ENCODE data around the gene OASL. TPM values are rescaled to one million over a fixed set of nuclear protein-coding genes. Genes with fewer than 3 reads are reported as not detected.
A peak's percentile ranks its signal among the peaks of the same experiment; 100 is the strongest.

The OASL gene
- total RNA-seq, 6 donors from 2014 or later = 5.2 to 24.2 (median 17.2) TPM

DNA sequence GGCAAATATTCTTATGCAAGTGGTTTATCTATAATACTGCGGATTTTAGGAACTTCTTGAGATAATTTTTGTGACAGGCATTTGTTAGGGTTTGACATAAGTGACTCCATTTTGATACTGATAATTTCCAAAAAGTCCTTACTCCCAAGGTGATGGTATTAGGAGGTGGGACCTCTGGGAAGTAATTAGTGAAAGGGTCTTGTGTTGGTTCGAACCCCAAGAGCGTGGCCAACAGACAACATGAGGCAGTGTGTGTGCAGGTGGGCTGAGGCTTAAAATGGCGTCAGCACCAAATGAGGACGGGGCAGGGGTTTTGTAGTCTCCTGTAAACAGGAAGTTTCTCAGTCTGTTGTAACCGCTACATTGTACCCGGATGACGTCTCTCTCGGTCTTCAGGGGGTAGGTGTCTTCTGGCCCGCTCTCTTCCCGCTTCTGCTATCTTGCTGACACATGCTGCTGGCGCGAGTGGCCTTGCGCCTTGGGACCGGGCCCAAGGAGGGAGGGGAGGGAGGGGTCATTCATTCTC lies 21.0 kb downstream of the OASL start:
- Histone ChIP-seq H3K9me3 (no peaks in the 10 kb centered on the region), H3K36me3 (peaks cover 0 to 3% (median under 1%) of the 10 kb centered on the region in 4 donors), H3K4me3 (no peak overlapping the region), H3K27me3 (no peaks in the 10 kb centered on the region), H3K27ac (no peak overlapping the region), H3K4me1 (peaks cover 7 to 9% (median 8%) of the 10 kb centered on the region in 4 donors)
- DNase-seq = peak; percentile 29 to 55
- WGBS, 2 donors = 81 to 85% methylated on average over 15 of the region's 15 CpGs
- ATAC-seq (ENCODE audit: low FRiP score in 2 of 2) = no peak
- TF ChIP-seq EP300 (IDR thresholded peaks at IDR 0.05) (no peak), POLR2A (IDR thresholded peaks at IDR 0.05) (no peak), POLR2AphosphoS5 (IDR thresholded peaks at IDR 0.05) (no peak)
- TF ChIP-seq, protein P1, sequence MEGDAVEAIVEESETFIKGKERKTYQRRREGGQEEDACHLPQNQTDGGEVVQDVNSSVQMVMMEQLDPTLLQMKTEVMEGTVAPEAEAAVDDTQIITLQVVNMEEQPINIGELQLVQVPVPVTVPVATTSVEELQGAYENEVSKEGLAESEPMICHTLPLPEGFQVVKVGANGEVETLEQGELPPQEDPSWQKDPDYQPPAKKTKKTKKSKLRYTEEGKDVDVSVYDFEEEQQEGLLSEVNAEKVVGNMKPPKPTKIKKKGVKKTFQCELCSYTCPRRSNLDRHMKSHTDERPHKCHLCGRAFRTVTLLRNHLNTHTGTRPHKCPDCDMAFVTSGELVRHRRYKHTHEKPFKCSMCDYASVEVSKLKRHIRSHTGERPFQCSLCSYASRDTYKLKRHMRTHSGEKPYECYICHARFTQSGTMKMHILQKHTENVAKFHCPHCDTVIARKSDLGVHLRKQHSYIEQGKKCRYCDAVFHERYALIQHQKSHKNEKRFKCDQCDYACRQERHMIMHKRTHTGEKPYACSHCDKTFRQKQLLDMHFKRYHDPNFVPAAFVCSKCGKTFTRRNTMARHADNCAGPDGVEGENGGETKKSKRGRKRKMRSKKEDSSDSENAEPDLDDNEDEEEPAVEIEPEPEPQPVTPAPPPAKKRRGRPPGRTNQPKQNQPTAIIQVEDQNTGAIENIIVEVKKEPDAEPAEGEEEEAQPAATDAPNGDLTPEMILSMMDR (IDR thresholded peaks at IDR 0.05) = no peak

DNA sequence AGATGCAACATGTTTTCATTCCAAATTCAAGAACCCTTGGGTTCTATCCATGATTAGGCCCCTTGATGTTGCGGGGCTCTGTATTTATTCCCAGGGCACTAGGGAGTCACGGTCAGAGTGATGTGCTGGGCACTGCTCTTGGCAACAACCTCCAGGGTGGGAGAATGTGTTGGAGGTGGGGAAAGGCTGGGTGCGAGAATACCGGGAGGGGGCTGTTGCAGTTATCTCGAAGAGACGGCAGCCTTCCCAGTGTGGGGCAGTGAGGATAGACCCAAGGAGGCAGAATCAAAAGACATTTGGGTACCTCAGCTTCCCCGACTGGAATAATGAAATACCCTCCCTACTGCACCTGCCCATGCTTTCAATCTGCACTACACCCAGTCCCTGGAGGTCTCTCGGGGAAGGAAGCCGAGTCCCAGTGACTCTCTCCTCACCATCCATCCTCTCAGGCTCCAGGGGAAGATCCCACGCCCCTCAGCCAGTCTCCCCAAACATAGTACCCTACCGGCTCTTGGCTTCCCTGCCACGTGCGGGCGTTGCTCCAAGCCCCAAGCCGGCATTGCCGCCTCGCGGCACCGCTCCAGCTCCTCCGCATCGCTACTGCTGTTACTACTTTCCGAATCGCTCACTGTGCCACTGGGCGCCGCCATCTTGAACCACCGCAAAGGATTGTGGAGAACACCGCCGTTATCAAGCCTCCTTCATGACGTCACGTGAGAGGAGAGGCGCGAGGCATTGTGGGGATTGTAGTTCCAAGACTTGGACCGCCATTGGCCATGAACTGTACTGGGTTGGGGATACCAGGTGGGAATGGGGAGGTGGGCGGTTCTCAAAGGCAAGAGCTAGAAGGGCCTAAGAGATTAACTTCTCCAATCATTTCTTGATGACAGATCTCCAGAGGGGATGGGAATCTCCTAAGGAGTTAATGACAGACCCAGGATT lies 22.9 kb downstream of the OASL start, which contains the start of gene C12orf43:
Gene C12orf43, minus strand, starts transcription at position 663 of the 942 bp plus-strand sequence. Its CDS starts 13 bp downstream, at position 650.
- H3K27me3 ChIP-seq = no peaks in the 10 kb centered on the region
- no peaks in the 10 kb centered on the region for H3K9me3 ChIP-seq
- ATAC-seq (ENCODE audit: low FRiP score in 2 of 2) = peak; percentile 94 to 99
- WGBS, 2 donors = 1 to 2% methylated on average over 21 to 34 of the region's 34 CpGs
- peak within 1 kb of the TSS; percentile 78 to 84 (median 81) for H3K27ac ChIP-seq
- H3K4me3 ChIP-seq = peak within 1 kb of the TSS; percentile 81 to 99 (median 88)
- TF ChIP-seq POLR2AphosphoS5 (IDR thresholded peaks at IDR 0.05) = peak; percentile 79 to 87
- no peak for TF ChIP-seq EP300 (IDR thresholded peaks at IDR 0.05)
- TF ChIP-seq, protein P1 (IDR thresholded peaks at IDR 0.05) = peak in 1 of 6 experiments; percentile 23
- peak in 1 of 4 donors; percentile 59 for TF ChIP-seq POLR2A (IDR thresholded peaks at IDR 0.05)
- H3K4me1 ChIP-seq = peaks cover 7 to 9% (median 8%) of the 10 kb centered on the region in 4 donors
- peak; percentile 90 to 93 for DNase-seq
- H3K36me3 ChIP-seq = peaks cover 0 to 18% (median 11%) of the 10 kb centered on the region in 4 donors

DNA sequence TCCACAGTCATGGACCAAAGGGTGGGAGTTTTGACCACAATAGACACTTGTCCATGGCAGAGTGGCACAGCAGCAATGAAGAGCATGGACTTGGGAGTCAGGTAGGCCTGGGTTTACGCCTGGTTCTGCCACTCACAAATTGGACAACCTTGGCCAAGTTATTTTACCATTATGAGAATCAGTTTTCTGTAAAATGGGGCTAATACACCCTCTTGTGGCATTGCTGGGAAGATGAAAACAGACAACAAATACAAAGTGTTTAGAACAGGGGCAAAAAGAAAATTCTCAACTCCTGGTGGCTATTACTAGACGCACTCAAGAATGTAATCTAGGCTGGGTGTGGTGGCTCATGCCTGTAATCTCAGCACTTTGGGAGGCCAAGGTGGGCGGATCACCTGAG lies 25.3 kb downstream of the OASL start:
- no peaks in the 10 kb centered on the region for H3K27me3 ChIP-seq
- no peak overlapping the region for H3K4me3 ChIP-seq
- ATAC-seq (ENCODE audit: low FRiP score in 2 of 2) (no peak), DNase-seq (no peak)
- H3K27ac ChIP-seq = no peak overlapping the region
- TF ChIP-seq POLR2A (IDR thresholded peaks at IDR 0.05) = no peak
- no peak for TF ChIP-seq POLR2AphosphoS5 (IDR thresholded peaks at IDR 0.05)
- no peak for TF ChIP-seq EP300 (IDR thresholded peaks at IDR 0.05)
- TF ChIP-seq, protein P1 (IDR thresholded peaks at IDR 0.05) = no peak
- no peaks in the 10 kb centered on the region for H3K9me3 ChIP-seq
- peaks cover 7 to 9% (median 8%) of the 10 kb centered on the region in 4 donors for H3K4me1 ChIP-seq
- WGBS, 2 donors = 83 to 92% methylated on average over 3 of the region's 3 CpGs
- H3K36me3 ChIP-seq = peaks cover 11 to 41% (median 33%) of the 10 kb centered on the region in 4 donors

DNA sequence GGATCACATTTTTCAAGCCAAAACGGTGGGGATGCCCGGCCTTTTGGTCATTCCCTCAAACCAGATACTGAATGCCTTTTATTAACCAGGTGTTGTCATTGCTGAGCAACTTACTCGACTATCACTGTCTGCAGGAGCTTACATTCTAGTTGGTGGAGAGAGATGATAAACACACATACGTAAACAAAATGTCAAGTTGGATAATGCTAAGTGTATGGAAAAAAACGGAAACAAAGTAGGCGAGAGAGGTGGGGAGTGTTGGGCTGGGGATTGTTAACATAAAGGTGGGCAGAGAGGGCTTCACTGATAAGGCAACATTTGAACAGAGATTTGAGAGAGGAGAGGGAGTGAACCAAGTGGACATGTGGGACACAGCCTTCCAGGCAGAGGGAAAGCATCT lies 27.2 kb downstream of the OASL start:
- no peaks in the 10 kb centered on the region for H3K9me3 ChIP-seq
- 75 to 85% methylated on average over 6 of the region's 6 CpGs for WGBS, 2 donors
- TF ChIP-seq POLR2AphosphoS5 (IDR thresholded peaks at IDR 0.05) (no peak), POLR2A (IDR thresholded peaks at IDR 0.05) (no peak), EP300 (IDR thresholded peaks at IDR 0.05) (no peak)
- TF ChIP-seq, protein P1 (IDR thresholded peaks at IDR 0.05) = no peak
- H3K36me3 ChIP-seq = peaks cover 11 to 60% (median 46%) of the 10 kb centered on the region in 4 donors
- no peak for DNase-seq
- H3K4me1 ChIP-seq = peaks cover 7 to 9% (median 8%) of the 10 kb centered on the region in 4 donors
- H3K27me3 ChIP-seq = no peaks in the 10 kb centered on the region
- H3K4me3 ChIP-seq = no peak overlapping the region
- no peak overlapping the region for H3K27ac ChIP-seq
- no peak for ATAC-seq (ENCODE audit: low FRiP score in 2 of 2)

Data from upper lobe of left lung (tissue), 6 donors.